Activated T-helper 1 cell treated with Interleukin-2 at 50 U/mL for 16 hours (primary cell): ENCODE results near the gene RHEB.

Experiments used
- DNase-seq: peaks from one replicate; pipeline ENCODE4 v3.0.0-alpha.2; 2020; ENCODE audit warnings: low read depth

The RHEB gene

DNA sequence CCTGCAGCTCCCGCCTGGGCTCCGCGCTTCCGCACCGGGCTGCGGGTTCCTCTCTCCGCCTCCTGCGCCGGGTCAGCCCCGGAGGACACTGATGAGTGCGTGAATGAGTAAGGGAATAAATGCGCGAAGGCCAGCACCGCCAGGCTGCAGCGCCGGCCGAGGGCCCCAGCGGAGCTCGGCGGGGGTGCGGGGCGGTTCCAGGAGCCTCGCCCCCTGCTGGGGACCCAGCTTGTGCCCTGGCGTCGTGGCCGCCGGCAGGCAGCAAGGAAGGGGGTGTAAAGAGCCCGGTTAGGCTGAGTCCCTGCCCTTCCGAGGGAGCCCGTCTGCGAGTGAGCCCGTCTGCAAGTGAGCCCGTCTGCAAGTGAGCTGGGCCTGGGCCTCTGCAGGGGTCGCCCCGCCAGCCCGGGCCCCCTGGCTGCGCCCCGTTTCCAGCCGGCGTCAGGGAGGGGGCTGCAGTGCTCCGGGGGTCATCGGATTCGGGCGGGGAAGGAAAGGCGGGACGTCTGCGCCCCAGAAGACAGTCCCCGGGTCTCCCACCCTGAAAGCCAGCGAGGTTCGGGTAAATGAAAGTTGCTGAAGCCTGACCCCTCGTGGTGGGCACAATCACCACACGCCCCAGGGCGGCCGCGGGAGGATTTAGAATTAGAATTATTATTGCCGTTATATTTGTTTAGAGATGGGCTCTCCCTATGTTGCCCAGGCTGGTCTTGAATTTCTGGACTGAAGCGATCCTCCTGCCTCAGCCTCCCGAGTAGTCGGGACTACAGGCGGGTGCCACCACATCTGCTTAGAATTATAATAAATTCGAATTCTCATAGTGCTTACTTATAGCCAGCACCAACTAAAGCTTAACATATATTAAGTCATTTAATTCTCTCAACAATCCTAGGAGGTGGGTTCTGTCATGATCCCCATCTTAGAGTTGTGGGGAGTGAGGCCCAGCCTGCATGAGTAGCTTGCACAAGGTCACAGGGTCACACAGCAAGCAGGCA lies 71.1 kb downstream of the RHEB start:
- peak; percentile 59 for DNase-seq

DNA sequence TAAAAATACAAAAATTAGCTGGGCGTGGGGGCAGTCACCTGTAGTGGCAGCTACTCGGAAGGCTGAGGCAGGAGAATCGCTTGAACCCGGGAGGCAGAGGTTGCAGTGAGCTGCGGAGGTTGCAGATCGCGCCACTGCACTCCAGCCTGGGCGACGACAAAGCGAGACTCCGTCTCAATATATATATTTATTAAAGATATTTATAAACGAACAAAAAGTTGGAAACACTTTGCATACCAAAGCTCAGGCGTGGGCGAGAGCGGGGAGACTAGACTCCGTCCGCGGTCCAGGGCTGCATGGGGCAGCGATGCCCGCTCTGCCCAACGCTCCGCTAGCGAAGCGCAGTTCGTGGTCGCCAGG lies 71.8 kb downstream of the RHEB start:
- DNase-seq = no peak

DNA sequence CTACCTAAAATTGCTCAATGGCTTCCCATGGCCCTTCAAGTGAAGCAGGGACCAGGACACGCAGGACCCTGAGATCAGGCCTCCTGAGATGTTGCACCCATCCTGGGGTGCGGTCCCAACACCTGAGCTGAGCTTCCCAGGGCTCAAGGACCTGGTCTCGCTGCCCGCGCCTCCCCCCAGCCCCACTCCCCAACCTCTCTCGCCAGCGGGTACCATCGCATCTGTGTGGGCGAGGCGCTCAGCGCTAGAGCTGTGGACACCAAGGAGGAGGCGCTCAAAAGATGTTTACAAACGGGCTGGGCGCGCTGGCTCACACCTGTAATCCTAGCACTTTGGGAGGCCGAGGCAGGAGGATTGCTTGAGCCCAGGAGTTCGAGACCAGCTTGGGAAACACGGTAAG lies 72.4 kb downstream of the RHEB start:
- DNase-seq = no peak

DNA sequence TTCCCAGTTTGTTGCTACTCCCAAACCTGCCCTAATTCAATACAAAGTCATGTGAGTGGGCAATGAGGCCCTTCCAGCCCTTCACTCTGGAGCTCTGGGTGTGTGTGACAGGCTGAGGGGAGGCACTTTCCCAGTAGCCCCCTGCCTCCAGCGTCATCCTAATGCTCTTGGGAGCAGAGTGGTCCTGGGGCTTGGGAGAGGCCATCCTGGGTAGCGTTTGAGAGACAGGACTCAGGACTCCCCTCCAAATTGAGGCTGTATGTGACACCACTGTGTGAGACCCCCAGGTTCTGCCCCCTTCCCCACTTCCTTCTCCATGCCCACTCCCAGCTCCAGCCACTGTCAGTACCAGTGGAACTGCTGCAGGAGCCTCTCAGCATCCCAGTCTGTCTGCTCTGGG lies 73.3 kb downstream of the RHEB start:
- no peak for DNase-seq

DNA sequence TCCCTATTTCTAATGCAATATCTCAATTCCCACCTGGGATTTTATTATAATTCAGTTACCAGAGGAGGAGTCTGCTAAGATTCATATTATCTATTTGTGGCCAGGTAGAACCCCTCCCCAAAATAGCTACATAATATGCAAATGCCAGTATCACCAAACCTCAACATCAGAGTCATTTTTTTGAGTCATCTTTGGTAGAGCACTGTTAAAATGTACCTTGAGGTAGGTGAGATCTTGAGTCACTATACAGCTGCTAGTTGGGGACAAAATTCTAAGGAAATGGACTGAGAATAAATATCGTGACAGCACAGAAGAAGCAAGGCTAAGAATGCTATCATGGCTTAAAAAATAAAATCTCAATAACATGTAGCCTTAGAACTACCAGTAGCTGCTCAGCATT lies 75.1 kb downstream of the RHEB start:
- no peak for DNase-seq

DNA sequence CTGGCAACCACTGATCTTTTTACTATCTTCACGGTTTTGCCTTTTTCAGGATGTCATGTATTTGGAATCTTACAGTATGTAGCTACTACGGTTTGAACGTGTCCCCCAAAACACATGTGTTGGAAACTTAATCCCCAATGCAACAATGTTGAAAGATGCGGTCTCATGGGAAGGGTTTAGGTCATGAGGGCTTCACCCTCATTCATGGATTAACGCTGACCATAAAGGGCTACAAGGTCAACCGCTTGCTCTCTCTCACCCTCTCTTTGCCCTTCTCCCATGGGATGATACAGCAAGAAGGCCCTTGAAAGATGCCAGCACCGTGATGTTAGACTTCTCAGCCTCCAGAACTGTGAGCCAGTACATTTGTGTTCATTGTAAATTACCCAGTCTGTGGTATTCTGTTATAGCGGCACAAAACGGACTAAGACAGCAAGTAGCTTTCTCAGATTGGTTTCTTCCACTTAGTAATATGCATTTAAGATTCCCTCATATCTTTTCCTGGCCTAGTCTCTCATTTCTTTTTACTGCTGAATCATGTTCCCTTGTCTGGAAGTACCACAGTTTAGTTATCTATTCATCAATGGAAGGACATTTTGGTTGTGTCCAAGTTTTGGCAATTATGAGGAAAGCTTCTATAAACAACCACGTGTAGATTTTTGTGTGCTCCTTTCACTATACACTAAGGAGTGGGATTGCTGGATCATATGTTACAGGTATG lies 76.8 kb downstream of the RHEB start:
- DNase-seq = no peak

DNA sequence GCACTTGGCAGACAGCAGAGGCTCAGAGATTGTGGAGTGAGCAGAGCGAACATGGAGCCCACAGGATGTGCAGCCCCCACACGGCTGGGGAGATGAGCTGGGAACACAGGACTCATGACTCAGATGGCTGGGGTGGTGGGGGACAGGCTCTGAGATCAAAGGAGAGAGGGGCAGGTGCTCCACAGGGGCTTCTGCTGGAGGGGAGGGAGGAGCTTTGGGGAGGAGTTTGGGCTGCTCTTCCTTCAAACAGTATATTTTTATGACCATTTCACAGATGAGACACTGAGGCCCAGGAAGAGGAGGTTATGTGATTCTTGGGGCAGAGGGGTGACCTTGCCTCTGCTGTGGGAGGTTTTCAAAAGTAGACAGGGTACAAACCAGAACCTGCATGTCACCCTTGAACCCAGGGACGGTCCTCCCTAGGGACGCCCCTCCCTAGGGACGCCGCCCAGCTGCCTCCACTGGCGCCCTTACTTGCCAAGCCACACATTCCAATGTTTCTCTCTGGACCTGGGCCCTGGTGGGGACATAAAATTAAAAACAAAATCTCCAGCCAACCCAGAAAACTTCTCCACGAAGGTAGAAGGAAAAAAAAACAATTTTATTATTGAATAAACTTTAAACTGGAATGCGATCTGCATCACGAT lies 78.8 kb downstream of the RHEB start:
- no peak for DNase-seq

DNA sequence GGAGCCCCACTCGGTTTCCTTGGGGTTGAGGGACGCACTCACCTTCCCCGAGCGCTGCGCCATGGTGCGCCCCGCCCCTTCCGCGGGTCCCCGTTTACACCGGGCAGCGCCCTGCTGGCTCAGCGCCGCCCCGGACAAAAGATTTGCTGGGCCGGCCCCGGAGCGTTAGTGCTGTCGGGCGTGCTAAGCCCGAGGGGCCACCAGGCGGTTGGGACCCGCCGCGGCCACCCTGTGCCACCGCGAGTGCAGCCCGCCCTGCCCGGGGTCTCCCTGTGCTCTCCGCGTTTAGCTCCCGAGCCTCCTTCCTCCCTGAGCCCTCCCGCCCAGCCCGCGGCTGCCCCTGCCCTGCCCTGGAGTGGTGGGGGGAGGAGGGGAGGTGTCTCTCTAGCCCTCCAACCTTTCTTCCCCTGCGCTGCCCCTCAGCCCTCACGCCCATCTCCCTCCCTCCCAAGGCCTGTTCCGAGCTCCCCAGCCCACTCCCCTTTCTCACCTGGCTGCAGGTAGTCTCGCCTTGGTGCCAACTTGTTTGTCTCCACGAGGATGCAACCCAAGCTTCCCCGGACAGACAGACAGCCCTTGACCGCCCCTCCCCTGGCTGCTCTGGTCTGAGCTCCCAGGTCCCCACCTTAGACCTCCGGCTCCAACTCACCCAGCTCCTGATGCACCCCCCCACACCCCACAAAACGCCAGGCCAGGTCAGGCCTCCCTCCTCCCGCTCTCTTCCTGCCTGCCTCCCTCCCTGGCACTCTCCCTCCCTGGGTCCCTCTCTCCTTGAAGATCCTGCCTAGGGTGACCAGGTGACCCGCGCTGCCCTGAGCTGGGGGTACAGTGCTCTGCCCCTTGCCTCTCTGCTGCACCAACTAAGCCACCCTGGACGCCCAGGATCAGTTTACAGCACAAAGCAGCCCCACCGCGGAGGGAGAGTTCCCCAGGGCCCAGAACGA lies 79.6 kb downstream of the RHEB start, which contains the start of gene CRYGN:
Gene CRYGN, minus strand, starts transcription at position 287 of the 944 bp plus-strand sequence. Its CDS starts 224 bp downstream, at position 63.
- no peak for DNase-seq

DNA sequence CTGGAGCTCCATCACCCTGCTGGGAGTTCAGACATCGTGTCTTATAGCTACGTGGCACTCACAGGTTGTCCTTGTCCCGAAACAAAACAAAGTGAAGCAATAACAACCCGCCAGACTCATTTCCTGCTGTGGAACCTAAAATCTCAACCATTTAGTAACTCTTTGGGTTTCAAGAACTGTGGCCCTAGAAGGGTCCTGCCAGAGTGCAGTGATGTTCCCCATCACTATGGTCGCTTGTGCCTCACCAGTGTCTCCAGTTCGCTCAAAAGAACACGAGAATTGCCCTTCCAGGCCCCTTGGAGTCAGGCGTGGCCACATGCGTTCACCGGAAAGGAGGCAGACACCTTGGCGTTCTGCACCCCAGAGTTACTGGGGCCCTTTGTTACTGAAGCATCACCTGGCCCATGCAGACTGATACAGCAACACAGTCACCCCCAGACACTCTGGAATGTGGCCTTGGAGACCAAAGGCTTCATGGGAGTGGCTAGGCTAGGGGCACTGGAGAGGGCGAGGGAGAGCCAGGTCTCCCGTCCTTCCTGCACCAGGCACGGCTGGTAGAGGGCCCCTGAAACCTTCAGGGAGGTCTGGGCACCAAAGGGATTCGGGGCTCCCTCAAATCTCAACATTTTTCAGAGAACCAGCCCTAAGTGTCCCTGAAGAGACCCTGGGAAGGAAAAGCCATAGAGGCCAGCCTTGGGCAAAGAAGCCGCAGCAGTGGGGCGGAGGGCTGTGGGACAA lies 80.7 kb downstream of the RHEB start:
- DNase-seq = no peak

DNA sequence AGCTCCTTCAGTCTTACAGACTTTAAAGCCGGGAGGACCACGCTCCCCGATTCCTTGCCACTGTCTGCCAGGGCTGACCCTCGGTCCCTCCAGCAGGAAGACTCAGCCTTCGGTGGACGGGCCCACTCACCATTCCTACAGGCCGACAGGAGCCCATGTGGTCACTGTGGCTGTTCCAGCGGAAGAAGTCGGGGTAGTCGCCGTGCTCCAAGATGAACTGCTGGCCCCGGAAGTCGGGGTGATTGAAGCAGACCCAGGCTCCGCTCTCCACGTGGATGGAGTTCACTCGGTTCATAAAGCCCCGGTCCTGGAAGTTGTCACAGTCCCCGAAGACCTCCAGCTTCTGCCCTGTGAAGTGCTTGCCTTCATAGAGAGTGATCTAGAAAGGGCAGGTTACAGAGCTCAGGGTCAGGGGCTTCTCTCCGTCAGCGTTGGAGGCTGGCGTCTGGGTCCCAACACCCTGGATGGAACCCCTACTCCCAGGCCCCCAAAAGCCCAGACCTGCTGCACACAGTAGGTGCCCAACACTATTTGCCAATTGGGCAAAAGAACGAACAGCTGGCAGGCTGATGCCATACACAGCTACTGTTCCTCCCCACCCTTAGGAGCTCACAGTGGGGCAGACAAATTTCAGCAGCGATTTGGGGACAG lies 81.7 kb downstream of the RHEB start:
- DNase-seq = no peak

DNA sequence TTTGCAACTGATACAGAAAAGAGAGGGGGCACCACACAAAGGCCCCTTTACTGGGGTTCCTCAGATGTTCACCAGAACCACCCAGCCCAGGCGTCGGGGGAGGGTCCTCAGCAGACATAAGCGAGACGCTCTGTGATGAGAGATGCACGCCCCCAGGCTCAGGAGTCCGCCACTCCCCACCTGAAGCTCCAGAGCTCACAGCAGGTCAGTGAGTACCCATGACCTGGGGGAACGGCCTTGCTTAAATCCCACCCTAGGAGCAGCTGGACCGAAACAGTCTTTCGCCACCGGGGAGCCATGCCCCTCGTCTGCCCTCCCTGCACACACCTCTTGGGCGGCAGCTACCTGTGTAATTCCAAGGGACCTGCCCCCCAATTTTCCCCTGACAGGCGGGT lies 82.5 kb downstream of the RHEB start:
- DNase-seq = no peak

DNA sequence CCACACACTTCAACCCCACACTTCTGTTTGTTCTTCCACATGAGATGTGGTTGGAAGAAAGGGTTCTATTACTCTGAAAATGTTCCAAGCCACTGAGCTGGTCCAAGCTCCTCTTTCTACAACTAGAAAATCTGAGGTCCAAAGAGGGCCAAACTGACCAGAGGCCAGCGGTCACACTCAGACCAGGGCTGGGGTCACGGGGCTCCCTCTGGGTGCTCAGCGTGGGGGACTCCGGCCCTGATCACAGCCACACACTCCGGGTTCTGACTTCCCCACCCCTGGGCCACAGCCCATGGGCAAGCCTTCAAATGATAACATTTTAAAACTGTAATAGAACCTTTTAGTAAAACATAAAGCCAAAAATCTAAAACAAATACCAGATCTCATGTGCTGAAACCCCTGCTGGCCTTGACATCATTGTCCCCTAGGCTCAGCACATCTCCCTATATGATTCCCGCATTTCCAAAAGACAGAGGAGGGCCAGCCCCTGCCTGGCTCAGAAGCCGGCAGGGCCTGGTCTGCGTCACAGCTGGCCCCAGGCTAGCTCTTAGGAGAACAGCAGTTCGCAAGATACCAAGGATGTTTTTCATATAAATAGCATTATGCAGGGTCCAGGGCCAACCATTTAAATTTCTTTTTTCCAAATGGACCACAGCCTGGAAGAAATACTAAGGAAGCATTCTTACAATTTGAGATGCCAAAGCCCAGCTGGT lies 83.1 kb downstream of the RHEB start:
- no peak for DNase-seq

DNA sequence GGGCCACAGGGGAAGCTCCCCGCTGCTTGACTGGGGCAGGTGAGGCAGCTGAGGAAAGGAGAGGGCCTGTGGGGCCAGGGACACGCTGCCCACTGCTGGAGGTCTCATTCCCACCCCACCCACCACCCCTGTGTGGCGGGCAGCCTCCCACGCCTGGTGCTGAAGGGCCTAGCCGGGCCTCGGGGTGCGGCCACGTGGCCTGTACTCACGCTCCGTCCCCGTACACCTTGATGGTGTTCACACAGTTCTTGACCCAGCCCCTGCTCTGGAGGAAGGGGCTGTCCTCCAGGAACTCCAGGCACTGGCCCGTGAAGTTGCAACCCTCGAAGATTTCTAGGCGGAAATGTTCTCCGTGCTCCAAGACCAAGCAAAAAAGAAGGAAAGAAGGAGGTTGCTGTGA lies 83.7 kb downstream of the RHEB start:
- DNase-seq = no peak

DNA sequence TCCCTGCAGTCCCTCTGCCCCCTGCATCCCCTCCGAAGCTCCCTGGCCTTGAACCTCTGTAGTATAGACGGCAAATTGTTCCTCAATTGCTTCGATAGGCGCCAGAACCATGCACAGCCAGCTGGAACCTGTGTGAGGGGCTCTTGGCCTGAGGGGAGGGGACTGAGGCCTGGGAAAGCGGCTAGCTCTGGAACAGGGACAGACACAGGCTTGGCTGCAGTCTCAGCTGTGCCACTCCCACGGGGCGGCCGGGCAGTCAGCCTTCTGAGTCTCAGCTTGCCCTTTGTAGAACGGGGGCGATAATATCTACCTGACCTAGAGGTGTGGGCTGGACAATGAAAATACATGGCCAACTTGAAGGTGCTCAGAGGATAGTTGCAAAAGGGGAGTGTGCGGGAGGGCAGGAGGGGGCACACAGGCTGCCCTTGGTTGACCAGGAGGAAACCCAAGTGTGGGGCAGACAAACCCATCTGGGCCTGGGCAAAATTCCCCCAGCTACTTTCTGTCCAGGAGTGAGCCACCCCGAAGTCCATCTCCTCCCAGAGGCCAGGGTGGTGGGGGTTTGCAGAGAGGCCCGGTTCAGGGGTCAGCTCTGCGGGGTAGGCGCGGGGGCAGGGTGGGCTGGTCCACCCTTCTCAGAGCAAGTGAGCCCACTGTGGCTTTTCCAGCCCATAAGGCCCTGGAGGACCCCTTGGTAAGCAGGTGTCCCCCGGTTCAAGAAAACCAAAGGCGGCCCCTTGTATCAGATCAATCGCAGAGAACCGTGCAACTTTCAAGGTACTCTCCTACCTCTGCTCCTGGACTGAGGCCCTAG lies 84.4 kb downstream of the RHEB start:
- no peak for DNase-seq

DNA sequence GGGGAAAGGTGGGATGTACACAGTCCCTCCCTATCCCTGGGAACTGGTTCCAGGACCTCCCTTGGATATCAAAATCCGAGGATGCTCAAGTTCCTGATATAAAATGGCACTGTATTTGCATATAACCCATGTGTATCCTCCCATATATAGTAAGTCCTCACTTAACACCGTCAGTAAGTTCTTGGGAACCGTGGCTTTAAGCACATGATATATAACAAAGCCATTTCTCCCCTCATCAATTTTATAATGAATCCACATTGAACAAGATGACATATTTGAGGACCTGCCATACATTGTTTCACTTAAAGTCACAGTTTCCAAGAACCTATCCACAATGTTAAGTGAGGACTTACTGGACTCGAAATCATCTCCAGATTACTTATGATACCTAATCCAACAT lies 85.1 kb downstream of the RHEB start:
- DNase-seq = no peak

DNA sequence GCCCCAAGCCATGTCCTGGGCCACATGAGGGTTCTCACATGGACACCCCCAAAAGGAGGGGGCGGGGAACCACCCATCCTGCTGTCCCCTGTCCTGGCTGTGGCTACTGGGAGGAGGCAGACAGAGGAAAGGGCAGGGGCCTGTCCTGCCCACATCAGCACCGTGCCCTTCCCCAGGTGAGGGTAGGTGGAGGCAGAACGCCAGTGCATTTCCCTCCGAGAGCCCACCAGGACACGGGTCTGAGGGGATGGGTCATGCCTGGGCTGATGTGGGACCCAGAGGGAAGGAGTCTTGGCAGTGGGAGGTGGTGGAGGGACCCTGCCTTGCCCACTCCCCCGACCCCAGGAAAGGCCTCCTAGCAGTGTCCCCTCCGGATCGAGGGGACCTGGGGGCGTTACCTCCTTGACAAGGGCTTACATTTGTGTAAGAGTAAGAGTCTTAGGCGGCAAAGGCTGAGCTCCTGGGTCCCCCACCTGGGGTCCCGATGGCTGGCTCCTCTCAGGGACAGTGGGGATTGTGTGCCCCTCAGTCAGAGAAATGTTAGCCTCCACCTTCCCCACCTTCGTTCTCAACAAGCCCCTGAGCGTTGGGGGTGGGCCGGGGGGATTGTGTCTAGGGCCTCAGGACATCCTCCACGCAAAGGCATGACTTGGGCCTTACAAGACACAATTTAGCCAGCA lies 85.8 kb downstream of the RHEB start:
- no peak for DNase-seq

DNA sequence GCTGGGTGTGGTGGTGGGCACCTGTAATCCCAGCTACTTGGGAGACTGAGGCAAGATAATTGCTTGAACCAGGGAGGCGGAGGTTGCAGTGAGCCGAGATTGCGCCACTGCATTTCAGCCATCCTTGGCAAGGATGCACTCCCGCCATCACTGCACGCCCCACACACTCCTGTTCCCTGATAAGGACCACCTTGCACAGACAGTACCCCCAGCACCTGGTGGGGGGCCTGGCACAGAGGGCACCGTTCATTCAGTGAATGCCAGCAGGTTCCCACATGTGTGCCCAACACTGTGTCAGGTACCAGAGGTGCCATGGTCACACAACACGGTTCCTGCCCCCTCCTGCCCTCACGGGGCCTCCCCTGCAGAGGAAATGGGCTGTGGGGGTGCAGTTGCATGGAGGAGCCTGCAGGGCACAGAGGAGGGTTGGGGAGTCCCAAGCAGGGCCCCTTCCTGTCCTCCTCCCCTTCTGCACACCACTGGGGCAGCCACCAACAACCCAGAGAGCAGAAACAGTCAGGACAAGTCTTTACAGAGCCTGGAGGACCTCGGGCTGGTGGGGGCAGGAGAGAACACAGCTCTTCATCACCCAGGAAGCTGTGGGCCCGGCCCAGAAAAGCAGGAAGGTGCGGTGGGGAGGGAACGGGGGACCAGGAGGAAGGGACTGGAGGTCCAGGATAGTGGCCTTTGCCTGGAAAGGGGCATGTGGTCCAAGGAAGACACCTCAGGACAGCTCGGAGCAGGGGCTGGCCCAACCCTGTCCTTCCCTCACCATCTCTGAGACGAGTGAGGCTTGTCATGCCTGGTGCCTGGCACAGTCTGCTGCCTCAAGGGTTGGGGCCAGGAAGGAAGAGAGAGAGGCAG lies 86.8 kb downstream of the RHEB start:
- peak; percentile 37 for DNase-seq
